H1 (cell line): Measurements from ENCODE around the gene ZC3H11A. TPM values are rescaled to one million over a fixed set of nuclear protein-coding genes. Genes with fewer than 3 reads are reported as not detected.

ENCODE experiments used
- BRCA1 ChIP-seq: IDR thresholded peaks from 2 replicates; pipeline ENCODE4 v1.6.1; 2012; ENCODE audit warnings: low read depth, low read length, improper control_type of control experiment
- FOSL1 ChIP-seq: IDR thresholded peaks from 2 replicates; pipeline ENCODE4 v1.6.1; 2011; ENCODE audit warnings: mild to moderate bottlenecking, low read depth, low read length, moderate library complexity; ENCODE audit not compliant: insufficient read depth
- NRF1 ChIP-seq: IDR thresholded peaks from 2 replicates; pipeline ENCODE4 v1.6.1; 2011; ENCODE audit warnings: mild to moderate bottlenecking, low read depth, low read length, improper control_type of control experiment
- SIX5 ChIP-seq: IDR thresholded peaks from 2 replicates; pipeline ENCODE4 v1.6.1; 2011; ENCODE audit warnings: mild to moderate bottlenecking, low read depth, low read length
- polyA plus RNA-seq, 7 experiments: library from polyadenylated mRNA; depleted of rRNA in 3 of 7; stranded (reverse) in 5 of 7; unstranded in 2 of 7; fragments of >200 nt in 5 of 7; fragments of 200-250 nt in 2 of 7; gene quantifications; 1 replicate in 5 of 7; 2 replicates in 1 of 7; 4 replicates in 1 of 7; pipeline versions ENCODE4 v1.2.1 to v1.2.3, GENCODE V29; 2011 to 2013; ENCODE audit warnings: missing spikeins in 2 of 7, mixed read lengths in 2 of 7
- total RNA-seq: library from RNA; stranded (reverse); fragmentation: NEBNext Ultra II Directional; extraction: Animal tissue kit (Norgen Biotek cat#: 25700); gene quantifications from 2 replicates; pipeline ENCODE4 v1.2.1, GENCODE V29; 2021
- TF ChIP-seq, protein P1 (sequence below): fragments of 300-600 bp; sonication (generic); IDR thresholded peaks from 2 replicates; pipeline ENCODE4 v1.7.1; 2012; ENCODE audit warnings: low read length, moderate library complexity, mild to moderate bottlenecking, inconsistent platforms; ENCODE audit not compliant: insufficient replicate concordance

ZC3H11A gene
- total and polyA plus RNA-seq, 2 of the 8 experiments (the other 6 are each of a cell fraction or from before 2014, with no cell fraction given): 37.2 to 105 TPM

GRCh38 chr1:203826175-203826574, 30.8 kb downstream of the ZC3H11A start (continued):
- TF ChIP-seq, protein P1, sequence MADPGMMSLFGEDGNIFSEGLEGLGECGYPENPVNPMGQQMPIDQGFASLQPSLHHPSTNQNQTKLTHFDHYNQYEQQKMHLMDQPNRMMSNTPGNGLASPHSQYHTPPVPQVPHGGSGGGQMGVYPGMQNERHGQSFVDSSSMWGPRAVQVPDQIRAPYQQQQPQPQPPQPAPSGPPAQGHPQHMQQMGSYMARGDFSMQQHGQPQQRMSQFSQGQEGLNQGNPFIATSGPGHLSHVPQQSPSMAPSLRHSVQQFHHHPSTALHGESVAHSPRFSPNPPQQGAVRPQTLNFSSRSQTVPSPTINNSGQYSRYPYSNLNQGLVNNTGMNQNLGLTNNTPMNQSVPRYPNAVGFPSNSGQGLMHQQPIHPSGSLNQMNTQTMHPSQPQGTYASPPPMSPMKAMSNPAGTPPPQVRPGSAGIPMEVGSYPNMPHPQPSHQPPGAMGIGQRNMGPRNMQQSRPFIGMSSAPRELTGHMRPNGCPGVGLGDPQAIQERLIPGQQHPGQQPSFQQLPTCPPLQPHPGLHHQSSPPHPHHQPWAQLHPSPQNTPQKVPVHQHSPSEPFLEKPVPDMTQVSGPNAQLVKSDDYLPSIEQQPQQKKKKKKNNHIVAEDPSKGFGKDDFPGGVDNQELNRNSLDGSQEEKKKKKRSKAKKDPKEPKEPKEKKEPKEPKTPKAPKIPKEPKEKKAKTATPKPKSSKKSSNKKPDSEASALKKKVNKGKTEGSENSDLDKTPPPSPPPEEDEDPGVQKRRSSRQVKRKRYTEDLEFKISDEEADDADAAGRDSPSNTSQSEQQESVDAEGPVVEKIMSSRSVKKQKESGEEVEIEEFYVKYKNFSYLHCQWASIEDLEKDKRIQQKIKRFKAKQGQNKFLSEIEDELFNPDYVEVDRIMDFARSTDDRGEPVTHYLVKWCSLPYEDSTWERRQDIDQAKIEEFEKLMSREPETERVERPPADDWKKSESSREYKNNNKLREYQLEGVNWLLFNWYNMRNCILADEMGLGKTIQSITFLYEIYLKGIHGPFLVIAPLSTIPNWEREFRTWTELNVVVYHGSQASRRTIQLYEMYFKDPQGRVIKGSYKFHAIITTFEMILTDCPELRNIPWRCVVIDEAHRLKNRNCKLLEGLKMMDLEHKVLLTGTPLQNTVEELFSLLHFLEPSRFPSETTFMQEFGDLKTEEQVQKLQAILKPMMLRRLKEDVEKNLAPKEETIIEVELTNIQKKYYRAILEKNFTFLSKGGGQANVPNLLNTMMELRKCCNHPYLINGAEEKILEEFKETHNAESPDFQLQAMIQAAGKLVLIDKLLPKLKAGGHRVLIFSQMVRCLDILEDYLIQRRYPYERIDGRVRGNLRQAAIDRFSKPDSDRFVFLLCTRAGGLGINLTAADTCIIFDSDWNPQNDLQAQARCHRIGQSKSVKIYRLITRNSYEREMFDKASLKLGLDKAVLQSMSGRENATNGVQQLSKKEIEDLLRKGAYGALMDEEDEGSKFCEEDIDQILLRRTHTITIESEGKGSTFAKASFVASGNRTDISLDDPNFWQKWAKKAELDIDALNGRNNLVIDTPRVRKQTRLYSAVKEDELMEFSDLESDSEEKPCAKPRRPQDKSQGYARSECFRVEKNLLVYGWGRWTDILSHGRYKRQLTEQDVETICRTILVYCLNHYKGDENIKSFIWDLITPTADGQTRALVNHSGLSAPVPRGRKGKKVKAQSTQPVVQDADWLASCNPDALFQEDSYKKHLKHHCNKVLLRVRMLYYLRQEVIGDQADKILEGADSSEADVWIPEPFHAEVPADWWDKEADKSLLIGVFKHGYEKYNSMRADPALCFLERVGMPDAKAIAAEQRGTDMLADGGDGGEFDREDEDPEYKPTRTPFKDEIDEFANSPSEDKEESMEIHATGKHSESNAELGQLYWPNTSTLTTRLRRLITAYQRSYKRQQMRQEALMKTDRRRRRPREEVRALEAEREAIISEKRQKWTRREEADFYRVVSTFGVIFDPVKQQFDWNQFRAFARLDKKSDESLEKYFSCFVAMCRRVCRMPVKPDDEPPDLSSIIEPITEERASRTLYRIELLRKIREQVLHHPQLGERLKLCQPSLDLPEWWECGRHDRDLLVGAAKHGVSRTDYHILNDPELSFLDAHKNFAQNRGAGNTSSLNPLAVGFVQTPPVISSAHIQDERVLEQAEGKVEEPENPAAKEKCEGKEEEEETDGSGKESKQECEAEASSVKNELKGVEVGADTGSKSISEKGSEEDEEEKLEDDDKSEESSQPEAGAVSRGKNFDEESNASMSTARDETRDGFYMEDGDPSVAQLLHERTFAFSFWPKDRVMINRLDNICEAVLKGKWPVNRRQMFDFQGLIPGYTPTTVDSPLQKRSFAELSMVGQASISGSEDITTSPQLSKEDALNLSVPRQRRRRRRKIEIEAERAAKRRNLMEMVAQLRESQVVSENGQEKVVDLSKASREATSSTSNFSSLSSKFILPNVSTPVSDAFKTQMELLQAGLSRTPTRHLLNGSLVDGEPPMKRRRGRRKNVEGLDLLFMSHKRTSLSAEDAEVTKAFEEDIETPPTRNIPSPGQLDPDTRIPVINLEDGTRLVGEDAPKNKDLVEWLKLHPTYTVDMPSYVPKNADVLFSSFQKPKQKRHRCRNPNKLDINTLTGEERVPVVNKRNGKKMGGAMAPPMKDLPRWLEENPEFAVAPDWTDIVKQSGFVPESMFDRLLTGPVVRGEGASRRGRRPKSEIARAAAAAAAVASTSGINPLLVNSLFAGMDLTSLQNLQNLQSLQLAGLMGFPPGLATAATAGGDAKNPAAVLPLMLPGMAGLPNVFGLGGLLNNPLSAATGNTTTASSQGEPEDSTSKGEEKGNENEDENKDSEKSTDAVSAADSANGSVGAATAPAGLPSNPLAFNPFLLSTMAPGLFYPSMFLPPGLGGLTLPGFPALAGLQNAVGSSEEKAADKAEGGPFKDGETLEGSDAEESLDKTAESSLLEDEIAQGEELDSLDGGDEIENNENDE: no peak
- TF ChIP-seq BRCA1: no peak
- TF ChIP-seq FOSL1: no peak
- TF ChIP-seq SIX5: no peak
- TF ChIP-seq NRF1: no peak
- TF ChIP-seq, all 59 proteins: peak for 0
